Nucleus accumbens (tissue), 56 donors: ENCODE results near the gene ELN.

Source experiments
- DNase-seq, 56 donors: peaks; one replicate each; lab custom pipeline; 2025; lab: John Stamatoyannopoulos, UW

Gene ELN

DNA sequence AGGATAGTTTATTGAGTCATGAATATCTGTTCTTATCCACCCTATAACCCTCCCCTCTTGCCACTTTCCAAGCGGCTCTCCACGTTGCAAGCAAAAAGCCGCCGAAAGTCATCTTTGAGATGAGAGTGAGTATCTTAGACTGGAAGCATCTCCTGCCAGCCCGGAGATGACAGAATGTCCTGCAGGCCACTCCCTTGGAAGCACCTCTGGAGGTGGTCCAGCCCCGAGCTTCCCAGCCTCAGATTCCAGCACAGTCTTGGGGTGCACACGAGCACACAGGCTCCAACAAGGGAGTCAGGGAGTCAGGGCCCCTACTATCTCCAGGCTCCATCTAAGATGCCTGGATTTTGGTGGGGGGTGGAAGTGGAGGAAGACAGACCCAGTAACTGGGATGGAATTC lies 5.5 kb upstream of the ELN start:
- DNase-seq, result no peak

- peak in 2 of 56 donors; percentile 15 to 37 for DNase-seq
Measured at GRCh38 chr7:74023092-74023536, 4.9 kb upstream of the ELN start.

DNA sequence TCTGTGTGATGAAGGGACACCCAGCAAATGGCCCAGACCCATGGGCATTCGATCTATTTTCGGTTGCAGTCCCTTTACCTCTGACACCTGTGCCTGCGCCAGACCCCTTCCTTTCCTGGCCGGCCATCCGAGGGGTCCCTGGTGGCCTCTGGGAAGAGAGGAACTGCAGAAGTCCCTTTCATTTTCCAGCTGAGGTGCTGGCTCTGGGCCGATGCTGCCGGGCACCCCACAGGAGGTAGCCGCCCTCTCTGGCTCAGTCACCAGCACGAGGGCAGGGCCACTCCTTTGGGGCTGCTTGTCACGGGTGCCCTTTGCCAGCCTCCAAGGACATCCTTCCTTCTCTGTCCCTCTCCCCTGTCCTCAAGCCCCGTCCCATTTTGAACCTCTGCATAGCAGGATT lies 4.2 kb upstream of the ELN start:
- no peak for DNase-seq

DNA sequence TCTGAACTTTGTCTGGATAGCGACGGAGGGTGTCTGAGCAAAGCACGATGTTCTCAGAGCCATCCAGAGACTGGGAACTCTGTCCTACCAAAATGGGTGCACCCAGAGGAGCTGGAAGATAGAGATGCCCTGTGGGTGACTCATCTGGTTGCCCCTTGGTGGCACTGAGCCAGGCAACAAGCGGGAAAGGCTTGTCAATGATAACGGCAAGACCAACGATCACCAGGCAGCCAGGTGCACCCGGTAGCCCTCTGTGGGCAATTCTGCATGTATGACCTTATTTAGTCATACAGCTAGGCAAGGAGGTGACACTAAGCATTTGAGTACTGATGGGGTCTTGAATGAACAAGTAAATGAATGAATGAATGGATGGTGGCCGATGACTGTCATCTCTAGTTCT lies 2.8 kb upstream of the ELN start:
- DNase-seq, result no peak

GRCh38 chr7:74025730-74026129 lies 2.2 kb upstream of the ELN start:
- DNase-seq, result no peak

DNA sequence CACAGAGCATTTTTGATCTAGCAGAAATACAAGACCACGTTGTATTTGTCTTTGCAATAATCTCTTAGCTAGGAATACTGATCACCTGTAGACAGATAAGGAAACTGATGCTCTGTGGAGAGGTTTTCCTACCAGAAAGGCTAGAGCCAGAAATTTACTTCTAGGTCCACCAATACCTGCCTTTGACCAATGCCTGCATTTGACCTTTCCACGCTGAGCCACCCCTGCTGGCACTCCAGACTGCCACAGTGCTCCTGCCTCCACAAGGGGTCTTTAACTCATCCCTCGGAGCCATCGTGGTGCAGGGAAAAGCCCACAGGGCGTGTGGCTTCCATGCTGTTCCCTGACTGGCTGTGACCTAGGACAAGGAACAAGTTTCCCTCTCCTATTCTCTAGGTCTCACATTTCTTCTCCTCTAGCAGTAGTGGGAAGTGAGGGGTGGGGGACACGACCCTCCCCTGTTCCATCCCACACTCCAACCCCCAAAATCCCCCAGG lies 1.5 kb upstream of the ELN start:
- DNase-seq, result no peak

DNA sequence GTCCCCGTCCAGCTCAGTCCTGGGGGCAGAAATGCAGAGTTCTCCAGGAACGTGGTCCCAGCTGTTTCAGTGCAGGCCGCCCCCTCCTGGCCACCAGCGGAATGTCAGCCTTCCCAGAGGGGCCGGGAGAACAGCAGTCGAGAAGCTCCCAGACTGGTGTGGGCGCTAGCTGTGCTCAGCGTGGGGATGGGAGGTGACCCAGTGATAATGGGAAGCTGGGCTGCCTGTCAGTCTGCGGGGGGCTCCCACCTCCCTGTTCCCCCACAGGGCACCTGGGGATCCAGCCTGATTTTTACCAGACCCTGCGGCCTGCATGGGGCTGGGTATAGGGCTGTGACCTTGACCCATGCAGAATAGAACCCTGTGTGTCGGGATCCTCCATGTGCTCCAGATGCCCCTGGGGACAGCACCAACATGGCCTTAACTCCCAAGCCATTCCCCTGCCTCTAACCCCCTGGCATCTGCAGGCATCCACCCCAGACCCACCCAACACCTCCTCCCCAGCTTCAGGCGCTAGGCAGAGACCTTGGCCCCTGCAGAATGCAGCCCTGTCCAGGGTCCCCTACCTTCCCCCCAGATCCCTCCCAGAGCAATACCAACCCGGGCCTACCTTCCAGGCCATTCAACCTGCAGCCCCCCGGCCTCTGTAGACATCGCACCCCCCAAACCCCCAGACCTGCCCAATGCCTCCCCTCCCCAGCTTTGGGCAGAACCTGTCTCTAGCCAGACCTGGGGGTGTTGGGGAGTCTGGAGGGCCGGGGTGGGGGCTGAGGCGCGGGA lies 880 bp upstream of the ELN start:
- peak in 51 of 56 donors; percentile 25 to 90 (median 70) for DNase-seq

DNA sequence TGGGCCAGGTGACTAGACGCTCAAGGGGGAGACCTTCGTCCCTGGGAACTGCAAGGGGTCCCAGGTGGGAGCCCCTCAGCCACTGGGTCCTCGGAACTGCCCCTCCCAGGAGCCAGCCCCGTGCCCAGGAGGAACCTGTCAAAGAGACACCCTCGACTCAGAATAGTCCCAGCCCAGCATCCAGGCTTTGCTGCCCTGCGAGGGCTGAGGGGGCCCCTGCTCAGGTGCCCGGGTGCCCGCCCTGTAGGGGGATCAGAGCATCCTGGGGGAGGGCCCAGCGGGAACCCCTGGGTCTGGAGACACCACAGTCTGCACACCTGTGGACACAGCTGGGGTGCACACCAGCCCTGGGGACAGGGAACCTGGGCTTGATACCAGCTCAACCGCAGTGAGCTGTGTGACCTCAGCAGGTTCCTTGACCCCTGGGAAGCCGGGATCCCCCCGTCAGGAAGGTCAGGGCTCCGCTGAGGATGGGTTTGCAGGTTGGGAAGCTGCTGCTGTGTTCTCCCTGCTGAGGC lies 407 bp downstream of the ELN start:
- peak in 4 of 56 donors; percentile 31 to 53 (median 36) for DNase-seq

DNA sequence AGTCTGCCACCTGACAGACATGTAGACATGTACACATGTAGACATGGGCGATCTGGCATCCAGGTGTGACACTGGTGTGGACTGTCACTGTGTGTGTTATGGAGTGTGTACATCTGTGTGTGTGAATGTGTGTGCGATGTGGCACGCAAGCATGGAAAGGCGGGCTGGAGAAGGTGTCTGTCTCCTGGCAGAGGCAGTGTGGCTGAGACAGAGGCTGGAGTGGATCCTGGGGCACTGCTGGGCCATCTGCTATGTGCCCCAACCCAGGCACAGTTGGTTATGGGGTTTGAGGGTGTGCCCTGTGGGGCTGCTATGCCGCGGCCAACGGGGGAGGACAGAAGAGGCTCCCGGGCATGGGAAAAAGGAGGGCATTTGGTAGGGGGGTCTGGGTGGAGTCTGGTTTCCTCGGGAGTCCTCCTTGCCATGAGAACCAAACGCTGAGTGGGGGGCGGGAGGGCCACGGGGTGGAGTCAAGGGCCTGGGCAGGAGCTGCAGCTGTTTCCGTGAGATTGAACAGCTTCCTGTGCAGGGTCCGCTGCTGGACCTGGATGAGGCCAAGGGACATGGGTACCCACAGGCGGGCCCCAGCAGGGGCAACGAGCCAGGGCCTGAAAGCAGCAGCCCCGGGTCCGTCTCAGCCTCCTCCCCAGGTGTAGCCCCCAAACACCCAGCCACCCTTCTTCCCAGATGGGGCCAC lies 1.3 kb downstream of the ELN start:
- DNase-seq, result peak in 2 of 56 donors; percentile 6 to 42

DNA sequence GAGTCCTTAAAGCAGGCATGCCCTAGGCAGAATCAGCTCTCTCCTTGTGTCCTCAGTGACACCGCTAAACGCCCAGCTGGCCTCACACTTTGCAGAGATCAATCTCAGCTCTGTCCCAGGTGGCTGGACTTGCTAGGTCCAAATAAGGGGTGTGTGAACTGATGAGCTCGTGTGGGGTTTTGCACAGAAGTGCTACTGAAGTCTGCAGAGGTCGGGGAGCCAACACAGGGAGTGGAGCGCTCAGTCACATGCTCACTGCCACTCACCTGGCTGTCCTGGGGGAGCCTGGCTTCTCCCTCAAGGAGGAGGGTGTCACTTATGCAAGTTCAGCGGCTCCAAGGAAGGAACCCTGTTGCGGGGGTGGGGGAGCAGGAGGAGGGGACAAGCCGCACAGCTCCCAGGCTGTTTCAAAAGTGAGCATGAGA lies 2.0 kb downstream of the ELN start:
- peak in 13 of 56 donors; percentile 8 to 29 (median 19) for DNase-seq

DNA sequence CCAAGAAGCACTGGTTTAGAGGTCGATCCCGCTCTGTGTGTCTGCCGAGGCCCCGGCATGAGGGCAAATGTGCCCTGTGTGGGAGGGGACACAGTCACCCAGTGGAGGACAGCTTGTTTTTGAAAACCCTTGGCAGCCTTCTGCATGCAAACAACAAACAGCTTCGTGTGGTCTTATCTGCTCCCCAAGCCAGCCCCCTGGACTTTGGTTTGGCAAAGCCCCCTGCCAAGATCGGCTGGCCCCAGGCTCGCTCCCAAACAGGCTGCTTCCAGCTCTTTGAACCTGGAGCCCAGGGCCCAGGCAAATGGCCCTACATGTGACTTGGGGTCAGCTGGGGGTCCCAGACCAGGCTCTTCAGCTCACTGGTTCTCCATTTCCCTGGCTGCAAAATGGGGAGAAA lies 2.9 kb downstream of the ELN start:
- DNase-seq, result peak in 1 of 56 donors; percentile 3

- no peak for DNase-seq
Measured at GRCh38 chr7:74031403-74032190, 3.6 kb downstream of the ELN start.

DNA sequence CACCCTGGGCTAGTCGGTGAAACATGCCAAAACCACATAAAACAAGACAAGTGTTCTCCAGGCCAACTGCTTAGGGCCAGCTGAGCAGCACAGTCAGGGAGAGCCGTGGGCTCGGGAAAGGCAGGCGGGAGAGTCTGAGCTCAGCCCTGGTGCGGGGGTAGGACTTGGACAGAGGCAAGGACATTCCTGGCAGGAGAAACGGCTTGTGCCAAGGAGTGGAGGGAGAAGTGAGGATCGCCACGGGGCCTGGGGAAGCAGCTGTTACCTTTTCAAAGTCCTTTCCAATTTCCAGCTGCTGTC lies 4.2 kb downstream of the ELN start:
- DNase-seq, result peak in 19 of 56 donors; percentile 5 to 55 (median 27)

GRCh38 chr7:74032624-74033371 lies 4.8 kb downstream of the ELN start:
- DNase-seq, result no peak

DNA sequence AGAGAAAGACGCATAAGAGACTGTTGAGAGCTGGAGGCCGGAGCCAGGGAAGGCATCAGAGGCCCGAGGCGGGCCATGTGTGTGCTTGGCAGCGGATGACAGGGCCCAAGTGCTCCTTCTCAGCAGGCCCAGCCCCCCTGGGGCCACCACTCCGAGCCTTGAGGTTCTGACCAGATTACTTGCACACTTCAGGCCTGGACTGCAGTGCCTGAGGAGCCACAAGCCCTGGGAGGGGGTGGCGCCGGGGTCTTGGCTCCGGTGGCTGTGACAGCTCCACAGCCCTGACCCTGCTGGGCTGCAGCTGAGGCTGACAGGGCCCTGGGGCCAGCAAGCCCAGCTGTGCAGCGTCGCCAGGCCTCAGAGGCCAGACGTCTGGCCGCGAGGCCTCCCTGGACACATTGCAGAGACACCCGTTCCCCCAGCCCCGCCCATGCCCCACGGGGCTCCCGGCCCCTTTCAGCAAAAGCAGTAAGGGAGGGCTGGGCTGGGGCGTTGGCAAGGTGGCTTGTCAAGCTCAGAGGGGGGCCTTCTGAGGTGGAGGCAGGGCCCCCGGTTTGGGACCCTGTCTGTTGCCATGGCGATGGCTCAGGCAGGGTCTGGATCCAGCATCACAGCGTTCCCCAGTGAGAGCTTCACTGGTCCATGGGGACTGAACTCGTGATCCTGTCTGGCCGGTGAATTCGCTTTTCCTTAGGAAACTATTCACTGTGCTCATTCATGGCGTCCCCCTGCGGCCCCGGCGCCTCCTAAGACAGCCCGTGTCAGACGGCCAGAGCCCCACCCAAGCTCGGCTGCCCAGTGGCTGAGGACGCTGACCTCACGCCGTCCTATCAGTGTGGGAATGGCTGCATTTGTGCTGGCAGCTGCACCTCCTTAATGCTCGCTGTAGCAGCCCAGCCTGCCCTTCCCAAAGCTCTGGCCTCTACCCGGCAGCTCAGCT lies 5.7 kb downstream of the ELN start:
- peak in 28 of 56 donors; percentile 11 to 77 (median 42) for DNase-seq

- no peak for DNase-seq
Measured at GRCh38 chr7:74037609-74038008, 9.6 kb downstream of the ELN start.

GRCh38 chr7:74038194-74038961 lies 10.4 kb downstream of the ELN start:
- DNase-seq, result no peak

- DNase-seq, result peak in 5 of 56 donors; percentile 18 to 44 (median 37)
Measured at GRCh38 chr7:74039337-74039736, 11.4 kb downstream of the ELN start.
